Pancreas (tissue), 10 donors: ENCODE data around the gene LGR6. TPM values are rescaled to one million over a fixed set of nuclear protein-coding genes. Genes with fewer than 3 reads are reported as not detected.
"Not testable (repeated sequence)": the region's sequence is repeated elsewhere in the genome, so short reads cannot be mapped to it uniquely, and the experiment has no call there.

ENCODE experiments used
- ATAC-seq, 4 donors: fragments of 200-7000 bp; cut with Tn5 transposase; one replicate each; pipeline versions ENCODE4 v1.8.0 to v1.9.1; 2020; ENCODE audit warnings: mild to moderate bottlenecking in 4 of 4, moderate library complexity in 4 of 4
- DNase-seq, 6 donors: peaks; one replicate each; pipeline ENCODE4 v3.0.0-alpha.2; 2020
- FAIRE-seq: peaks from 2 replicates; lab custom pipeline; 2012; peaks lifted over from hg19 to GRCh38; lab: Jason Lieb, UNC
- H3K27ac ChIP-seq, 4 donors: fragments of 200-600 bp; sonication (generic); 1 replicate in 3 of 4; 2 replicates in 1 of 4; pipeline versions ENCODE4 v1.5.0 to v1.8.0; 2020
- H3K27me3 ChIP-seq, 4 donors: fragments of 200-600 bp; one replicate each; pipeline ENCODE4 v1.8.0; 2021
- H3K36me3 ChIP-seq, 3 donors: fragments of 200-600 bp; sonication (generic) in 1 of 3; one replicate each; pipeline versions ENCODE4 v1.5.0 to v1.8.0; 2020 to 2021
- H3K4me1 ChIP-seq, 3 donors: fragments of 200-600 bp; one replicate each; pipeline ENCODE4 v1.8.0; 2021
- H3K4me3 ChIP-seq, 4 donors: fragments of 200-600 bp; sonication (generic) in 2 of 4; one replicate each; pipeline versions ENCODE4 v1.5.0 to v1.8.0; 2020 to 2021
- H3K9me3 ChIP-seq, 4 donors: fragments of 200-600 bp; one replicate each; pipeline ENCODE4 v1.8.0; 2021
- WGBS, 2 donors: extraction: QIAGEN DNeasy Blood & Tissue Kit; methylation state at CpG; one replicate each; pipeline ENCODE4 v1.1.7; 2013; 5-methylcytosine and 5-hydroxymethylcytosine counted together
- intact Hi-C, 3 donors: fragments of 100-400 bp; cut with DNase I; formaldehyde crosslinking; loops; one replicate each; pipeline versions ENCODE4 v1.11.1 to v1.14.2; 2022
- polyA plus RNA-seq, 2 donors: library from polyadenylated mRNA; stranded (reverse); fragments of 200-250 nt; gene quantifications; one replicate each; pipeline ENCODE4 v1.2.3, GENCODE V29; 2013
- total RNA-seq, 6 donors: library from RNA; stranded (reverse); fragmentation: NEBNext Ultra II Directional in 4 of 6; extraction: Animal tissue kit (Norgen Biotek cat#: 25700) in 4 of 6; gene quantifications; one replicate each; pipeline versions ENCODE4 v1.2.1 to v1.2.4, GENCODE V29; 2021 to 2023
- TF ChIP-seq, protein P1 (sequence below), 4 donors: fragments of 200-600 bp; sonication (generic) in 3 of 4; IDR thresholded peaks; one replicate each; pipeline versions ENCODE4 v1.5.0 to v1.8.0; 2021; ENCODE audit warnings: antibody characterized with exemption in 4 of 4
- donor health status: healthy with polysubstance abuse.
- donor health status: DM: no; HTN: no; CAD: no; lungs with moderate emphysema.
- donor health status: DM: no; HTN: no; CAD: no.
- donor health status: control.
- donor health status: control.
- donor health status: Bipolar disorder and iron deficiency.
- donor health status: DM: yes; HTN: yes; CAD: no.
- donor health status: DM: no; HTN: no; CAD: no.
- donor health status: DM: no; HTN: no; CAD: no.
- donor health status: DM: yes; HTN: yes; CAD: no.

The LGR6 gene
- total and polyA plus RNA-seq, 8 donors: 0.06 to 0.47 (median 0.15) TPM; not detected in 3

DNA sequence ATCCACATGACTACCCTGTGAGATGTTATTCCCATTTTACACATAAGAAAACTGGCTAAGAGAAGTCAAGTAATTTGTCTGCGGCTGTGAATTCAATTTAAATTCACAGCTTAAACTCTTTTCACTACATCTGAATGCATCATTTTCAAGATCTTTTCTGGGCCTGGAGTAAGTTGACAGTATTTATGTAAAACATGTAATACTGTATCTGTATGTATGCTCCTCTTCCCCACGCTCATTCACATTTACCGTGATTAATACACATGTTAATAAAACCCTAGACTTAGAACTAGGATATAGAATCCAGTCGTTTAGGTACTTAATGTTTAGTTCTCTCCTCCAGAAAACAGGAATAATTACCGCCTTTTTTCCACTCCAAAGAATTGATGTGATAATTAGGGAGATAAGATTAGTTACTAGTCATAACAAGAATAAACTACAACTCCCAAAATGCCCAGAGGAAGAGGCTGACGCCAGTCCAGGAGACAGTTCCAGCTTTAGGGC lies 154.5 kb downstream of the LGR6 start:
- Histone ChIP-seq H3K4me3 (peak overlapping the region in 1 of 4 donors; percentile 98), H3K36me3 (no peaks in the 10 kb centered on the region), H3K9me3 (no peaks in the 10 kb centered on the region), H3K4me1 (peaks cover 0 to 15% (median 0%) of the 10 kb centered on the region in 3 donors), H3K27ac (no peak overlapping the region), H3K27me3 (no peaks in the 10 kb centered on the region)
- 45 to 47% methylated on average over 6 of the region's 6 CpGs for whole genome bisulfite sequencing, 2 donors
- no peak for DNase-seq
- FAIRE-seq: no peak
- no peak for ATAC-seq
- TF ChIP-seq, protein P1, sequence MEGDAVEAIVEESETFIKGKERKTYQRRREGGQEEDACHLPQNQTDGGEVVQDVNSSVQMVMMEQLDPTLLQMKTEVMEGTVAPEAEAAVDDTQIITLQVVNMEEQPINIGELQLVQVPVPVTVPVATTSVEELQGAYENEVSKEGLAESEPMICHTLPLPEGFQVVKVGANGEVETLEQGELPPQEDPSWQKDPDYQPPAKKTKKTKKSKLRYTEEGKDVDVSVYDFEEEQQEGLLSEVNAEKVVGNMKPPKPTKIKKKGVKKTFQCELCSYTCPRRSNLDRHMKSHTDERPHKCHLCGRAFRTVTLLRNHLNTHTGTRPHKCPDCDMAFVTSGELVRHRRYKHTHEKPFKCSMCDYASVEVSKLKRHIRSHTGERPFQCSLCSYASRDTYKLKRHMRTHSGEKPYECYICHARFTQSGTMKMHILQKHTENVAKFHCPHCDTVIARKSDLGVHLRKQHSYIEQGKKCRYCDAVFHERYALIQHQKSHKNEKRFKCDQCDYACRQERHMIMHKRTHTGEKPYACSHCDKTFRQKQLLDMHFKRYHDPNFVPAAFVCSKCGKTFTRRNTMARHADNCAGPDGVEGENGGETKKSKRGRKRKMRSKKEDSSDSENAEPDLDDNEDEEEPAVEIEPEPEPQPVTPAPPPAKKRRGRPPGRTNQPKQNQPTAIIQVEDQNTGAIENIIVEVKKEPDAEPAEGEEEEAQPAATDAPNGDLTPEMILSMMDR (IDR thresholded peaks at IDR 0.05): no peak
- intact Hi-C loops: no loop called here

DNA sequence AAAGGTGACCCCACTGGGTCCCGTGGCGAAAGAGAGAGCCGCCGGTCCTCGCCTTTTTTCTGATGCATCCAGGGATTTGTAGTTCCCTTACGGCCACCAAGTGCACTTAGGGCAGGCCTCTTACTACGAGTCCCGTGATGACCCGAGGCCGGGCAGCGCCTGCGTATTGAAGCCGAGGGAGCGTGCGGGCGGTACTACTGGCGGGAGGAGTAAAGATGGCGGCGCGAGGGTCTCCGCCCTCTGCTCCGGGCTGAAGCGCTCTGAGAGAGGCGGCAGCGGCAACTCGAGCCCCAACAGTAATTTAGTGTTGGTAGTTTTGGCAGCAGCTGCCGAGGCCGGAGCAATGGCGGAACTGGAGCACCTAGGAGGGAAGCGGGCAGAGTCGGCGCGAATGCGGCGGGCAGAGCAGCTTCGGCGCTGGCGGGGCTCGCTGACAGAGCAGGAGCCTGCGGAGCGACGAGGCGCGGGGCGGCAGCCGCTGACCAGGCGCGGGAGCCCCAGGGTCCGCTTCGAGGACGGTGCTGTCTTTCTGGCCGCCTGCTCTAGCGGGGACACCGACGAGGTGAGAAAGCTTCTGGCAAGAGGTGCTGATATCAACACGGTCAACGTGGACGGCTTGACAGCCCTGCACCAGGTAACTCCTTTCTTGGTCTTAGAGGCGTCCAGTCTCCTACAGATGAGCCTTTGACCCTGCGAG lies 155.1 kb downstream of the LGR6 start, which contains the start of gene PPP1R12B:
PPP1R12B (plus strand) TSS at position 191 of the 697 bp plus-strand sequence; CDS start at position 344, 153 bp downstream.
- Histone ChIP-seq H3K27ac (peak within 1 kb of the TSS; percentile 86 to 90 (median 88)), H3K4me3 (peak within 1 kb of the TSS; percentile 89 to 98 (median 96)), H3K27me3 (no peaks in the 10 kb centered on the region), H3K4me1 (peaks cover 0 to 15% (median 0%) of the 10 kb centered on the region in 3 donors), H3K36me3 (no peaks in the 10 kb centered on the region), H3K9me3 (no peaks in the 10 kb centered on the region)
- intact Hi-C loops: no loop called here
- ATAC-seq (peak; percentile 97 to 99 (median 99)), FAIRE-seq (peak; percentile 95), DNase-seq (peak; percentile 93 to 99 (median 97))
- 0 to 1% methylated on average over 56 to 60 of the region's 60 CpGs for WGBS, 2 donors
- TF ChIP-seq, protein P1 (IDR thresholded peaks at IDR 0.05): no peak

DNA sequence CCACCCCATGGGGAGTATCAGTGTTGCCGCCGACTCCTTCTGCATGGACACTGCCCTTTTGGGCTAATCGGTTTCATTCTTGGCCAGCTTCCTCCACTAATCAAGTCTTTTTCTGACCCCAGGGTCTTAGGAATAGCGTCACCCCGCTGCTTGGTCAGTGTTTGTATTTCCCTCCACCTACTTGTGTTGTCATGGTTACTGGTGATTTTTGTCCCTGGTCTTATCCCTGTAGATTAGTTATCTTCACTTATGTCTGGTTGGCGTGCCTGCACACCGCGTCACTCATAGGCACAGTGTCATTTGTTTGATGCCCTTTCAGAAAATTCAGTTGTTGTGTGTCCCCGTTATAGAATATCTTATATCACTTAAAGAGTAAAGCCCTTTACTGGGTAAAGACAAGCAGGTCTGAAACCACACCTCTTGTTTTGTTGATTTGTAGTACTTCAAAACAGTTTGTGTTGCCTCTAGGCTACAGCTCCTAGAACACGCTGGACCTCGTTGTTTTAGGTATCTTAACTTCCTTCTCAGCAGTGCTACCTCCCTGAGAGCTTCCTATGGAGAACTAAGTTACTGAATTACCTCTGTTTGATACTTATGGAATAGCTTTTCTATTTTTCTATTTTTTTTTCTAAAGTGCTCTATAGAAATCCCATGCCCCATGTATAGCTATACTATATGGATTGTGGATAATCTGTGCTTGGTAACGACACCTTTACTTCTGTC lies 155.8 kb downstream of the LGR6 start:
- peaks cover 0 to 15% (median 0%) of the 10 kb centered on the region in 3 donors for H3K4me1 ChIP-seq
- 3% methylated on average over 12 of the region's 12 CpGs for WGBS, 2 donors
- TF ChIP-seq, protein P1 (IDR thresholded peaks at IDR 0.05): no peak
- FAIRE-seq: no peak
- peak overlapping the region; percentile 86 to 90 (median 88) for H3K27ac ChIP-seq
- H3K9me3 ChIP-seq: no peaks in the 10 kb centered on the region
- peak; percentile 2 to 22 (median 13) for ATAC-seq
- no peak for DNase-seq
- H3K36me3 ChIP-seq: no peaks in the 10 kb centered on the region
- no peaks in the 10 kb centered on the region for H3K27me3 ChIP-seq
- peak overlapping the region; percentile 89 to 98 (median 96) for H3K4me3 ChIP-seq
- intact Hi-C loops: no loop called here

DNA sequence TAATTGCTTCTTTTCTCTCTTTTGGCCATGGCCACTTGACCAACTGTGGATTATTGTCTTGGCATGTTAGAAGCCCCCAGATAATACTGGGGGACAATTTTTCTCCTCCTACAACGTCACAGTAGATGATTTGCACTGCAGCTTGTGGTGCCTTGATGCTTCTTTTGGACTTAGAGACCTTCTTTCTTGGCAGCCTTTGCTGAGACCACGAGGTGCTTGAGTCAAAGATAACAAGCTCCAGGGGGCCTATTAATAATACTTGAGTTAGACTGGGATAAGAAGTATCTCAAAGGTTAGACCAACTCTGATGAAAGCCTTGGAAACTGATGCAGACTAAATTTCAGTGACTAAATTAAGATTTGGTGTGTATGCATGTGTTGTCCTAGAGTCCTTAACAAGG lies 158.1 kb downstream of the LGR6 start:
- Histone ChIP-seq H3K27me3 (no peaks in the 10 kb centered on the region), H3K27ac (no peak overlapping the region), H3K4me3 (no peak overlapping the region), H3K4me1 (peaks cover 0 to 15% (median 0%) of the 10 kb centered on the region in 3 donors), H3K9me3 (no peaks in the 10 kb centered on the region), H3K36me3 (no peaks in the 10 kb centered on the region)
- ATAC-seq (no peak), FAIRE-seq (no peak), DNase-seq (no peak)
- 47 to 63% methylated on average over 2 of the region's 2 CpGs for WGBS, 2 donors
- intact Hi-C loops: no loop called here
- TF ChIP-seq, protein P1 (IDR thresholded peaks at IDR 0.05): no peak

DNA sequence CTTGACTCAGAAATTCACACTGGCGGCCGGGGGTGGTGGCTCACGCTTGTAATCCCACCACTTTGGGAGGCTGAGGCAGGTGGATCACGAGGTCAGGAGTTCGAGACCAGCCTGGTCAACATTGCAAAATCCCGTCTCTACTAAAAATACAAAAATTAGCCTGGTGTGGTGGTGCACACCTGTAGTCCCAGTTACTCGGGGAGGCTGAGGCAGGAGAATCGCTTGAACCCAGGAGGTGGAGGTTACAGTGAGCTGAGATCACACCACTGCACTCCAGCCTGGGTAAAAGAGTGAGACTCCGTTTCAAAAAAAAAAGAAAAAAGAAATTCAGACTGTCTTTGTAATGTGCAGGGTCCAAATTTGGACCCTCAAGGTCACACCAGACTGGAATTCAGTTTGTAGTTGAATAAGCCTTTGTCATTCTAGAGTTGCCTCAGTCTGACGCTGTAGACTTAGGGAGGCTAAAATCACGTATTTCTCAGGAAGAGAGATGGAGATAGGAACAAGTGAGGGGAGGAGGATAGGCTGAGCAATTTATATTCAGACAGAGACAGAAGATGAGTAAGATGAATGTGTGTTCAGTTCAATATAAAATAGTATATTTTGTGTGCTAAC lies 159.1 kb downstream of the LGR6 start:
- ATAC-seq, DNase-seq, H3K36me3 ChIP-seq, FAIRE-seq, intact Hi-C loops, H3K27ac ChIP-seq, H3K27me3 ChIP-seq, H3K9me3 ChIP-seq, H3K4me3 ChIP-seq: not testable (repeated sequence)
- WGBS, 2 donors: 85 to 88% methylated on average over 11 of the region's 11 CpGs
- peaks cover 0 to 21% (median 0%) of the 10 kb centered on the region in 3 donors for H3K4me1 ChIP-seq
